Ovary (tissue), 3 donors: ENCODE results near the gene LMX1B.

Experiments used
- CTCF ChIP-seq, 3 donors: fragments of 450-650 bp in 2 of 3; fragments of 200-600 bp in 1 of 3; IDR thresholded peaks; one replicate each; pipeline versions ENCODE4 v1.5.1 to v1.8.0; 2016 to 2022; ENCODE audit warnings: antibody characterized with exemption in 3 of 3, mild to moderate bottlenecking in 1 of 3
- EP300 ChIP-seq: sonication (generic); formaldehyde crosslinking; IDR thresholded peaks from one replicate; pipeline ENCODE4 v1.6.1; 2017; ENCODE audit warnings: antibody characterized with exemption
- POLR2A ChIP-seq: fragments of 450-650 bp; IDR thresholded peaks from one replicate; pipeline ENCODE4 v1.6.1; 2017; ENCODE audit warnings: antibody characterized with exemption, mild to moderate bottlenecking, moderate library complexity
- donor health status: DM: no; HTN: no; CAD: no.

GRCh38 chr9:126738553-126738952 is 124.8 kb downstream of the LMX1B start:
- no peak for TF ChIP-seq CTCF (IDR thresholded peaks at IDR 0.05)
- TF ChIP-seq POLR2A: no peak
- no peak for TF ChIP-seq EP300
